CD4-positive, alpha-beta memory T cell (primary cell): ENCODE data around the gene PLGRKT. TPM values are rescaled to one million over a fixed set of nuclear protein-coding genes. Genes with fewer than 3 reads are reported as not detected.

Experiments
- CTCF ChIA-PET: fragments of 350-600 bp; sonication (Branson Sonifier 250); formaldehyde crosslinking; loops from one replicate; lab custom pipeline; 2021; ENCODE audit warnings: inconsistent platforms; ENCODE audit not compliant: partially characterized antibody; lab: Charles Lee
- POLR2A ChIA-PET: fragments of 350-600 bp; sonication (Branson Sonifier 250); formaldehyde crosslinking; loops from one replicate; lab custom pipeline; 2021; ENCODE audit not compliant: partially characterized antibody; lab: Charles Lee
- DNase-seq, 5 donors: peaks; one replicate each; pipeline versions ENCODE4 v3.0.0 to v3.0.0-alpha.2; 2020 to 2022; ENCODE audit warnings: mixed read lengths in 1 of 5
- H3K27ac ChIP-seq: one replicate; pipeline ENCODE4 v1.7.0; 2013; ENCODE audit warnings: low read depth, low read length
- H3K27me3 ChIP-seq: 2 replicates; pipeline ENCODE4 v1.7.0; 2013; ENCODE audit warnings: mild to moderate bottlenecking, low read length, moderate library complexity; ENCODE audit not compliant: insufficient read depth
- H3K36me3 ChIP-seq: 2 replicates; pipeline ENCODE4 v1.7.0; 2013; ENCODE audit warnings: mild to moderate bottlenecking, low read length, moderate library complexity; ENCODE audit not compliant: insufficient read depth
- H3K4me1 ChIP-seq: 2 replicates; pipeline ENCODE4 v1.7.0; 2013; ENCODE audit warnings: mild to moderate bottlenecking, low read length, moderate library complexity; ENCODE audit not compliant: insufficient read depth
- H3K4me3 ChIP-seq, 2 donors: one replicate each; pipeline ENCODE4 v1.7.0; 2013; ENCODE audit warnings: low read length in 2 of 2, mild to moderate bottlenecking in 1 of 2
- H3K9me3 ChIP-seq, 2 donors: one replicate each; pipeline ENCODE4 v1.7.0; 2013; ENCODE audit warnings: low read length in 2 of 2, control low read depth in 1 of 2; ENCODE audit not compliant: control insufficient read depth in 1 of 2
- H3K27ac Mint-ChIP-seq, 7 donors: one replicate each; pipeline ENCODE4 v1.8.0; 2020 to 2021; ENCODE audit warnings: mixed read lengths in 7 of 7, mild to moderate bottlenecking in 6 of 7, inconsistent platforms in 3 of 7, moderate library complexity in 3 of 7
- H3K27me3 Mint-ChIP-seq, 2 donors: one replicate each; pipeline ENCODE4 v1.8.0; 2020 to 2021; ENCODE audit warnings: mixed read lengths in 2 of 2
- H3K36me3 Mint-ChIP-seq, 2 donors: one replicate each; pipeline ENCODE4 v1.8.0; 2020 to 2021; ENCODE audit warnings: mixed read lengths in 2 of 2, inconsistent platforms in 1 of 2, mild to moderate bottlenecking in 1 of 2
- H3K4me1 Mint-ChIP-seq, 4 donors: one replicate each; pipeline ENCODE4 v1.8.0; 2020 to 2021; ENCODE audit warnings: mixed read lengths in 4 of 4, mild to moderate bottlenecking in 1 of 4
- H3K4me3 Mint-ChIP-seq, 8 donors: one replicate each; pipeline ENCODE4 v1.8.0; 2020 to 2021; ENCODE audit warnings: mixed read lengths in 8 of 8, mild to moderate bottlenecking in 7 of 8, moderate library complexity in 6 of 8, inconsistent platforms in 3 of 8
- H3K9me3 Mint-ChIP-seq, 8 donors: one replicate each; pipeline ENCODE4 v1.8.0; 2020 to 2021; ENCODE audit warnings: mixed read lengths in 8 of 8, mild to moderate bottlenecking in 5 of 8, inconsistent platforms in 3 of 8, moderate library complexity in 1 of 8
- intact Hi-C: fragments of 100-400 bp; cut with micrococcal nuclease; formaldehyde crosslinking; loops from one replicate; pipeline ENCODE4 v1.15.1; 2023
- polyA plus RNA-seq, 2 donors: library from polyadenylated mRNA; unstranded; fragments of 300-500 nt; fragmentation: Illumina TruSeq; gene quantifications; one replicate each; pipeline ENCODE4 v1.2.3, GENCODE V29; 2021
- total RNA-seq, 2 experiments: library from RNA; stranded (reverse); gene quantifications; one replicate each; pipeline ENCODE4 v1.2.3, GENCODE V29; 2021

Gene PLGRKT
- total and polyA plus RNA-seq, 4 experiments from 2014 or later: 20.0 to 101 (median 33.0) TPM

DNA sequence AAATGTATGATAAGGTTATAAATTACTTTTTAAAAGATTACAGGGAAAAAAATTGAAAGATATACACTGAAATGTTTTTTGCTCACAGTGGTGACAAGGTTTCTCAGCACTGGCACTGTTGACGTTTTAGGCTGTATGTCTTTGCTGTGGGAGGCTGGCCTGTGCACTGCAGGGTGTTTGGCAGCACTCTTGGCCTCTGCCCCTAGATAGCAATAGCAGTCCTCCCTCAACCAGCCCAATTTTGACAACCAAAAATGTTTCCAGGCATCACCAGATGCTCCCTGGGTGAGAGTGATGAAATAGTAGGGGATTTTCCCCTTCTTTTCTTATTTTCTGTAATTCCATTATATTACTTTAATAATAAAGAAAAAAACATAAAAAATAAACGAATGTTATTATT lies 15.9 kb upstream of the PLGRKT start:
- Histone ChIP-seq H3K4me3 (no peak overlapping the region), H3K27ac (no peak overlapping the region), H3K9me3 (no peaks in the 10 kb centered on the region), H3K4me1 (peaks cover 57% of the 10 kb centered on the region), H3K36me3 (no peaks in the 10 kb centered on the region), H3K27me3 (no peaks in the 10 kb centered on the region)
- no peak for DNase-seq
- no peaks in the 10 kb centered on the region for H3K9me3 Mint-ChIP-seq
- H3K4me3 Mint-ChIP-seq: peak overlapping the region in 3 of 8 donors; percentile 5 to 67 (median 55)
- peaks cover 20 to 26% of the 10 kb centered on the region in 2 donors for H3K36me3 Mint-ChIP-seq
- peak overlapping the region in 4 of 7 donors; percentile 47 to 94 (median 68) for H3K27ac Mint-ChIP-seq
- ChIA-PET POLR2A (no interaction called here), CTCF (interaction anchor here (2.1 kb wide), 1 partner anchor 134 kb away, joined by 5 read pairs; no protein-coding TSS in a partner anchor)
- intact Hi-C loops: loop anchor here (5.0 kb wide), 1 partner anchor 1926 kb away; the partner anchor contains the start of gene RFX3
- H3K4me1 Mint-ChIP-seq: peaks cover 37 to 71% (median 48%) of the 10 kb centered on the region in 4 donors
- H3K27me3 Mint-ChIP-seq: no peaks in the 10 kb centered on the region

DNA sequence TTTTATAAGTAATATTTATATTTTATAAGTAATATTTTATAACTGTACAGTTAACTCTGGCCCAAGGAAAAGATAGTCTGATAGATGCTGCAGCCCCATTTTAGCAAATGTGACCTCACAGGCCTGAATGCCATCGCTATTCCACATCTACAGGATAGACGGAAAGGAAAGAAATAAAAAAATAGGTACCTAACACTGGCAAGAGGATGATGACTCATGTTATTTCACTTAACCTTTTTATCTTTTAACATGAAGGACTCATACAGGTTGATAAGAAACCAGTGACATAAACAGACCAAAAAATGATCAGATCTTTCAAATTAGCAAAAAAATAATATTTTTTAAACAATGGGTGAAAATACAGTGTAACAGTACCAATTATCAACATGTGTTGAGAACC lies 15.3 kb upstream of the PLGRKT start:
- Mint-ChIP-seq H3K36me3 (peaks cover 13 to 19% of the 10 kb centered on the region in 2 donors), H3K4me1 (peaks cover 40 to 73% (median 50%) of the 10 kb centered on the region in 4 donors), H3K4me3 (peak overlapping the region in 5 of 8 donors; percentile 42 to 84 (median 69)), H3K9me3 (no peaks in the 10 kb centered on the region), H3K27ac (peak overlapping the region in 6 of 7 donors; percentile 38 to 94 (median 83)), H3K27me3 (no peaks in the 10 kb centered on the region)
- CTCF ChIA-PET: interaction anchor here (1.5 to 2.1 kb wide), 2 partner anchors 134 to 137 kb away, joined by 5 to 8 read pairs; no protein-coding TSS in a partner anchor
- H3K27ac ChIP-seq: no peak overlapping the region
- H3K36me3 ChIP-seq: no peaks in the 10 kb centered on the region
- no peak overlapping the region for H3K4me3 ChIP-seq
- no peaks in the 10 kb centered on the region for H3K27me3 ChIP-seq
- POLR2A ChIA-PET: interaction anchor here (1.4 kb wide), 1 partner anchor 137 kb away, joined by 3 read pairs; no protein-coding TSS in a partner anchor
- H3K9me3 ChIP-seq: no peaks in the 10 kb centered on the region
- no peak for DNase-seq
- peaks cover 60% of the 10 kb centered on the region for H3K4me1 ChIP-seq
- intact Hi-C loops: loop anchor here (5.0 kb wide), 1 partner anchor 1926 kb away; the partner anchor contains the start of gene RFX3

DNA sequence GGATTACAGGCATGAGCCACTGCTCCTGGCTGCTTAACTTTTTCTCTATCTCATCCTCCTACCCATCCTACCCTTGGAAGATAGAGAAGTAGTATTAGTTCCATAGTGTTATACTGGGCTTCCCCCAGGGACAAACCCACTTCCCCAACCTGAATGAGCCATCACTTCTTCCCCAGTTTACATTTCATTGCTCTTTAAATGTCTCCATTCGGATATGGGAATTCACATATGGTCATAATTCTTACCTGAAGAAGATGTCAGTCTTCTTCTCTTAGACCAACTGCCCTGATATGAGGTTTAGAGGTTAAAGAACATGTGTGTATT lies 14.5 kb upstream of the PLGRKT start:
- Histone ChIP-seq H3K36me3 (no peaks in the 10 kb centered on the region), H3K9me3 (no peaks in the 10 kb centered on the region), H3K27ac (no peak overlapping the region), H3K4me1 (peaks cover 68% of the 10 kb centered on the region), H3K4me3 (no peak overlapping the region), H3K27me3 (no peaks in the 10 kb centered on the region)
- H3K4me3 Mint-ChIP-seq: peak overlapping the region in 7 of 8 donors; percentile 61 to 96 (median 87)
- H3K9me3 Mint-ChIP-seq: no peaks in the 10 kb centered on the region
- H3K4me1 Mint-ChIP-seq: peaks cover 46 to 80% (median 56%) of the 10 kb centered on the region in 4 donors
- no peak for DNase-seq
- H3K27me3 Mint-ChIP-seq: no peaks in the 10 kb centered on the region
- H3K27ac Mint-ChIP-seq: peak overlapping the region; percentile 1 to 95 (median 86)
- intact Hi-C loops: loop anchor here (5.0 kb wide), 1 partner anchor 1925 kb away; the partner anchor contains the start of gene RFX3
- H3K36me3 Mint-ChIP-seq: peaks cover 5 to 11% of the 10 kb centered on the region in 2 donors
- ChIA-PET POLR2A (interaction anchor here (1.3 to 1.4 kb wide), 2 partner anchors 131 to 137 kb away, joined by 3 to 5 read pairs; no protein-coding TSS in a partner anchor), CTCF (interaction anchor here (0.7 to 2.1 kb wide), 3 partner anchors 135 to 153 kb away, joined by 3 to 8 read pairs (median 5); no protein-coding TSS in a partner anchor)

DNA sequence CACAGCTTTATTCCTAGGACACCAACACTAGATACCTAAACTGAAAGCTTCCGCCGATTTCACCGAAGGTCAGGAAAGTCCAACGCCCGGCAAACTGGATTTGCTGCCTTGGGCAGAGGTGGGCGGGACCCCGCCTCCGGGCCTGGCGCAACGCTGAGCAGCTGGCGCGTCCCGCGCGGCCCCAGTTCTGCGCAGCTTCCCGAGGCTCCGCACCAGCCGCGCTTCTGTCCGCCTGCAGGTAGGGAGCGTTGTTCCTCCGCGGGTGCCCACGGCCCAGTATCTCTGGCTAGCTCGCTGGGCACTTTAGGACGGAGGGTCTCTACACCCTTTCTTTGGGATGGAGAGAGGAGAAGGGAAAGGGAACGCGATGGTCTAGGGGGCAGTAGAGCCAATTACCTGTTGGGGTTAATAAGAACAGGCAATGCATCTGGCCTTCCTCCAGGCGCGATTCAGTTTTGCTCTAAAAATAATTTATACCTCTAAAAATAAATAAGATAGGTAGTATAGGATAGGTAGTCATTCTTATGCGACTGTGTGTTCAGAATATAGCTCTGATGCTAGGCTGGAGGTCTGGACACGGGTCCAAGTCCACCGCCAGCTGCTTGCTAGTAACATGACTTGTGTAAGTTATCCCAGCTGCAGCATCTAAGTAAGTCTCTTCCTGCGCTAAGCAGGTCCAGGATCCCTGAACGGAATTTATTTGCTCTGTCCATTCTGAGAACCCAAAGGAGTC lies 12.8 kb upstream of the PLGRKT start, which contains the start of gene CD274:
CD274 (plus strand) TSS at position 184 of the 733 bp plus-strand sequence. CDS start 5,572 bp downstream, outside the sequence.
- H3K27me3 Mint-ChIP-seq: no peaks in the 10 kb centered on the region
- Histone ChIP-seq H3K4me3 (peak within 1 kb of the TSS; percentile 65 to 67), H3K4me1 (peaks cover 77% of the 10 kb centered on the region), H3K27ac (peak within 1 kb of the TSS; percentile 97), H3K27me3 (no peaks in the 10 kb centered on the region), H3K36me3 (no peaks in the 10 kb centered on the region), H3K9me3 (no peaks in the 10 kb centered on the region)
- peak within 1 kb of the TSS; percentile 92 to 99 (median 95) for H3K27ac Mint-ChIP-seq
- H3K36me3 Mint-ChIP-seq: peaks cover 0 to 5% of the 10 kb centered on the region in 2 donors
- H3K4me3 Mint-ChIP-seq: peak within 1 kb of the TSS; percentile 87 to 96 (median 94)
- CTCF ChIA-PET: interaction anchor here (0.6 to 4.6 kb wide), 43 partner anchors 9 to 691 kb away, joined by 3 to 236 read pairs (median 4); partner anchors contain the start of genes INSL6, PDCD1LG2 and PLGRKT
- POLR2A ChIA-PET: interaction anchor here (0.7 to 5.6 kb wide), 35 partner anchors 9 to 1924 kb away, joined by 3 to 178 read pairs (median 5); partner anchors contain the start of genes CDC37L1, ERMP1, JAK2 and PDCD1LG2
- intact Hi-C loops: loop anchor here (1.0 to 5.0 kb wide), 7 partner anchors 12 to 1923 kb away; partner anchors contain the start of genes ERMP1 and RFX3
- peaks cover 50 to 89% (median 62%) of the 10 kb centered on the region in 4 donors for H3K4me1 Mint-ChIP-seq
- DNase-seq: peak; percentile 78 to 82 (median 80)
- peaks cover 0 to 1% (median 0%) of the 10 kb centered on the region in 8 donors for H3K9me3 Mint-ChIP-seq

DNA sequence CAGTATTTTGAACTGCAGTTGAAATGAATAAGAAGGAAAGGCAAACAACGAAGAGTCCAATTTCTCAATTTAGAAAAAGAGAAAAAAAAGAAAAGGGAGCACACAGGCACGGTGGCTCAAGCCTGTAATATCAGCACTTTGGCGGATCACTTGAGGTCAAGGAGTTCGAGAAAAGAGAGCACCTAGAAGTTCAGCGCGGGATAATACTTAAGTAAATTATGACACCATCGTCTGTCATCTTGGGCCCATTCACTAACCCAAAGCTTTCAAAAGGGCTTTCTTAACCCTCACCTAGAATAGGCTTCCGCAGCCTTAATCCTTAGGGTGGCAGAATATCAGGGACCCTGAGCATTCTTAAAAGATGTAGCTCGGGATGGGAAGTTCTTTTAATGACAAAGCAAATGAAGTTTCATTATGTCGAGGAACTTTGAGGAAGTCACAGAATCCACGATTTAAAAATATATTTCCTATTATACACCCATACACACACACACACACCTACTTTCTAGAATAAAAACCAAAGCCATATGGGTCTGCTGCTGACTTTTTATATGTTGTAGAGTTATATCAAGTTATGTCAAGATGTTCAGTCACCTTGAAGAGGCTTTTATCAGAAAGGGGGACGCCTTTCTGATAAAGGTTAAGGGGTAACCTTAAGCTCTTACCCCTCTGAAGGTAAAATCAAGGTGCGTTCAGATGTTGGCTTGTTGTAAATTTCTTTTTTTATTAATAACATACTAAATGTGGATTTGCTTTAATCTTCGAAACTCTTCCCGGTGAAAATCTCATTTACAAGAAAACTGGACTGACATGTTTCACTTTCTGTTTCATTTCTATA lies 12.0 kb upstream of the PLGRKT start:
- Histone ChIP-seq H3K36me3 (no peaks in the 10 kb centered on the region), H3K27me3 (no peaks in the 10 kb centered on the region), H3K27ac (peak overlapping the region; percentile 97), H3K4me1 (peaks cover 69% of the 10 kb centered on the region), H3K4me3 (peak overlapping the region; percentile 65 to 67), H3K9me3 (no peaks in the 10 kb centered on the region)
- Mint-ChIP-seq H3K4me3 (peak overlapping the region; percentile 87 to 96 (median 94)), H3K4me1 (peaks cover 43 to 86% (median 54%) of the 10 kb centered on the region in 4 donors), H3K27me3 (no peaks in the 10 kb centered on the region), H3K36me3 (peaks cover 0 to 3% of the 10 kb centered on the region in 2 donors), H3K9me3 (peaks cover 0 to 1% (median 0%) of the 10 kb centered on the region in 8 donors), H3K27ac (peak overlapping the region; percentile 92 to 99 (median 95))
- intact Hi-C loops: loop anchor here (1.0 to 5.0 kb wide), 7 partner anchors 11 to 1922 kb away; partner anchors contain the start of genes ERMP1 and RFX3
- DNase-seq: no peak
- CTCF ChIA-PET: interaction anchor here (0.6 to 4.6 kb wide), 42 partner anchors 10 to 690 kb away, joined by 3 to 236 read pairs (median 4); partner anchors contain the start of genes INSL6, PDCD1LG2 and PLGRKT
- POLR2A ChIA-PET: interaction anchor here (0.7 to 5.6 kb wide), 35 partner anchors 9 to 1923 kb away, joined by 3 to 178 read pairs (median 5); partner anchors contain the start of genes AK3, CDC37L1, ERMP1 and JAK2
